ENCODE measurements around the gene MYO1E. TPM values are rescaled to one million over a fixed set of nuclear protein-coding genes. Genes with fewer than 3 reads are reported as not detected.

The MYO1E gene
- total RNA-seq, 4 donors from 2014 or later = 55.7 to 147 (median 68.5) TPM

- peak overlapping the region in 2 of 4 donors; percentile 43 to 65 for H3K27ac ChIP-seq
- no peaks in the 10 kb centered on the region for H3K9me3 ChIP-seq
- 65 to 79% methylated on average over 5 of the region's 5 CpGs for WGBS, 2 donors
- H3K4me1 ChIP-seq = peaks cover 0 to 39% (median 9%) of the 10 kb centered on the region in 4 donors
- TF ChIP-seq EP300 (IDR thresholded peaks at IDR 0.05) (peak in 1 of 2 donors; percentile 42), POLR2A (IDR thresholded peaks at IDR 0.05) (no peak)
- H3K4me3 ChIP-seq = no peak overlapping the region
- no peaks in the 10 kb centered on the region for H3K36me3 ChIP-seq
- DNase-seq (ENCODE audit: low spot score in 2 of 2) = no peak
- no peaks in the 10 kb centered on the region for H3K27me3 ChIP-seq
Observed at GRCh38 chr15:59367022-59367451, 5.6 kb downstream of the MYO1E start.

GRCh38 chr15:59366333-59367021, 6.2 kb downstream of the MYO1E start:
- Histone ChIP-seq H3K27ac (peak overlapping the region in 2 of 4 donors; percentile 20 to 65), H3K4me3 (no peak overlapping the region), H3K9me3 (no peaks in the 10 kb centered on the region), H3K27me3 (no peaks in the 10 kb centered on the region), H3K4me1 (peaks cover 0 to 39% (median 9%) of the 10 kb centered on the region in 4 donors), H3K36me3 (no peaks in the 10 kb centered on the region)
- WGBS, 2 donors = 37 to 65% methylated on average over 7 of the region's 7 CpGs
- TF ChIP-seq POLR2A (IDR thresholded peaks at IDR 0.05) (no peak), CTCF (IDR thresholded peaks at IDR 0.05) (no peak), EP300 (IDR thresholded peaks at IDR 0.05) (no peak)
- DNase-seq (ENCODE audit: low spot score in 2 of 2) = no peak

GRCh38 chr15:59364248-59364647, 8.4 kb downstream of the MYO1E start:
- no peaks in the 10 kb centered on the region for H3K36me3 ChIP-seq
- no peaks in the 10 kb centered on the region for H3K9me3 ChIP-seq
- DNase-seq (ENCODE audit: low spot score in 2 of 2) = no peak
- H3K4me1 ChIP-seq = peaks cover 0 to 24% (median 6%) of the 10 kb centered on the region in 4 donors
- no peak overlapping the region for H3K4me3 ChIP-seq
- no peaks in the 10 kb centered on the region for H3K27me3 ChIP-seq
- H3K27ac ChIP-seq = peak overlapping the region in 1 of 4 donors; percentile 28
- TF ChIP-seq EP300 (IDR thresholded peaks at IDR 0.05) (no peak), POLR2A (IDR thresholded peaks at IDR 0.05) (no peak), CTCF (IDR thresholded peaks at IDR 0.05) (no peak)
- WGBS, 2 donors = 81 to 85% methylated on average over 4 of the region's 4 CpGs

GRCh38 chr15:59362331-59362730, 10.3 kb downstream of the MYO1E start:
- 38 to 87% methylated on average over 2 of the region's 2 CpGs for WGBS, 2 donors
- Histone ChIP-seq H3K9me3 (no peaks in the 10 kb centered on the region), H3K27ac (no peak overlapping the region), H3K4me3 (no peak overlapping the region), H3K36me3 (no peaks in the 10 kb centered on the region), H3K27me3 (no peaks in the 10 kb centered on the region), H3K4me1 (peaks cover 0 to 18% (median 4%) of the 10 kb centered on the region in 4 donors)
- TF ChIP-seq POLR2A (IDR thresholded peaks at IDR 0.05) (no peak), EP300 (IDR thresholded peaks at IDR 0.05) (no peak), CTCF (IDR thresholded peaks at IDR 0.05) (no peak)
- no peak for DNase-seq (ENCODE audit: low spot score in 2 of 2)

- Histone ChIP-seq H3K9me3 (no peaks in the 10 kb centered on the region), H3K36me3 (no peaks in the 10 kb centered on the region), H3K27ac (no peak overlapping the region), H3K27me3 (no peaks in the 10 kb centered on the region), H3K4me1 (peaks cover 0 to 5% (median 0%) of the 10 kb centered on the region in 4 donors), H3K4me3 (no peak overlapping the region)
- no peak for DNase-seq (ENCODE audit: low spot score in 2 of 2)
- 91 to 98% methylated on average over 2 of the region's 2 CpGs for WGBS, 2 donors
- TF ChIP-seq EP300 (IDR thresholded peaks at IDR 0.05) = no peak
- TF ChIP-seq POLR2A (IDR thresholded peaks at IDR 0.05) = no peak
- TF ChIP-seq CTCF (IDR thresholded peaks at IDR 0.05) = no peak
Observed at GRCh38 chr15:59360896-59361295, 11.8 kb downstream of the MYO1E start.
